GM23338 (cell line): ENCODE results near the gene CELSR1. TPM values are rescaled to one million over a fixed set of nuclear protein-coding genes. Genes with fewer than 3 reads are reported as not detected.

ENCODE experiments used
- EZH2 ChIP-seq: fragments of 200-600 bp; sonication (generic); IDR thresholded peaks from one replicate; pipeline ENCODE4 v1.8.0; 2017; ENCODE audit warnings: antibody characterized with exemption, mild to moderate bottlenecking, low read depth; ENCODE audit not compliant: unreplicated experiment
- NANOG ChIP-seq: IDR thresholded peaks from 2 replicates; pipeline ENCODE4 v1.6.1; 2016; ENCODE audit warnings: antibody characterized with exemption, borderline replicate concordance
- POLR2AphosphoS5 ChIP-seq: IDR thresholded peaks from 2 replicates; pipeline ENCODE4 v1.6.1; 2016; ENCODE audit warnings: antibody characterized with exemption, low read depth
- STAT1 ChIP-seq: IDR thresholded peaks from one replicate; pipeline ENCODE4 v1.6.1; 2016; ENCODE audit warnings: antibody characterized with exemption; ENCODE audit not compliant: unreplicated experiment
- ZNF331 ChIP-seq: fragments of 250-450 bp; sonication (Bioruptor Pico); IDR thresholded peaks from 2 replicates; pipeline ENCODE4 v1.5.0; 2020; ENCODE audit warnings: low read depth, mild to moderate bottlenecking, moderate library complexity
- ZNF462 ChIP-seq: fragments of 250-450 bp; sonication (Bioruptor Pico); IDR thresholded peaks from 2 replicates; pipeline ENCODE4 v1.5.0; 2020; ENCODE audit warnings: mild to moderate bottlenecking, moderate library complexity
- polyA plus RNA-seq: library from polyadenylated mRNA; unstranded; fragments of >200 nt; fragmentation: Nextera tagmentation; extraction: Ambion mirVana; gene quantifications from 2 replicates; pipeline ENCODE4 v1.2.1, GENCODE V29; 2016
- total RNA-seq: library from RNA; depleted of rRNA; stranded (reverse); fragments of >200 nt; shearing (Covaris generic); gene quantifications from 2 replicates; pipeline ENCODE4 v1.2.3, GENCODE V29; 2014
- TF ChIP-seq, protein P1 (sequence below): IDR thresholded peaks from one replicate; pipeline ENCODE4 v1.6.1; 2018; ENCODE audit warnings: antibody characterized with exemption; ENCODE audit not compliant: unreplicated experiment

CELSR1 gene
- total and polyA plus RNA-seq, 2 experiments from 2014 or later: 4.8 to 20.4 TPM

- TF ChIP-seq ZNF462: no peak
- TF ChIP-seq NANOG: no peak
- TF ChIP-seq, protein P1, sequence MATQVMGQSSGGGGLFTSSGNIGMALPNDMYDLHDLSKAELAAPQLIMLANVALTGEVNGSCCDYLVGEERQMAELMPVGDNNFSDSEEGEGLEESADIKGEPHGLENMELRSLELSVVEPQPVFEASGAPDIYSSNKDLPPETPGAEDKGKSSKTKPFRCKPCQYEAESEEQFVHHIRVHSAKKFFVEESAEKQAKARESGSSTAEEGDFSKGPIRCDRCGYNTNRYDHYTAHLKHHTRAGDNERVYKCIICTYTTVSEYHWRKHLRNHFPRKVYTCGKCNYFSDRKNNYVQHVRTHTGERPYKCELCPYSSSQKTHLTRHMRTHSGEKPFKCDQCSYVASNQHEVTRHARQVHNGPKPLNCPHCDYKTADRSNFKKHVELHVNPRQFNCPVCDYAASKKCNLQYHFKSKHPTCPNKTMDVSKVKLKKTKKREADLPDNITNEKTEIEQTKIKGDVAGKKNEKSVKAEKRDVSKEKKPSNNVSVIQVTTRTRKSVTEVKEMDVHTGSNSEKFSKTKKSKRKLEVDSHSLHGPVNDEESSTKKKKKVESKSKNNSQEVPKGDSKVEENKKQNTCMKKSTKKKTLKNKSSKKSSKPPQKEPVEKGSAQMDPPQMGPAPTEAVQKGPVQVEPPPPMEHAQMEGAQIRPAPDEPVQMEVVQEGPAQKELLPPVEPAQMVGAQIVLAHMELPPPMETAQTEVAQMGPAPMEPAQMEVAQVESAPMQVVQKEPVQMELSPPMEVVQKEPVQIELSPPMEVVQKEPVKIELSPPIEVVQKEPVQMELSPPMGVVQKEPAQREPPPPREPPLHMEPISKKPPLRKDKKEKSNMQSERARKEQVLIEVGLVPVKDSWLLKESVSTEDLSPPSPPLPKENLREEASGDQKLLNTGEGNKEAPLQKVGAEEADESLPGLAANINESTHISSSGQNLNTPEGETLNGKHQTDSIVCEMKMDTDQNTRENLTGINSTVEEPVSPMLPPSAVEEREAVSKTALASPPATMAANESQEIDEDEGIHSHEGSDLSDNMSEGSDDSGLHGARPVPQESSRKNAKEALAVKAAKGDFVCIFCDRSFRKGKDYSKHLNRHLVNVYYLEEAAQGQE: no peak
- no peak for TF ChIP-seq ZNF331 (CRISPR knock-in tag)
- no peak for TF ChIP-seq STAT1
- TF ChIP-seq EZH2: no peak
- no peak for TF ChIP-seq POLR2AphosphoS5
Measured at GRCh38 chr22:46433318-46433717, 104.1 kb downstream of the CELSR1 start (continued).
